SK-MEL-5 (cell line): ENCODE results near the gene HMBS. TPM values are rescaled to one million over a fixed set of nuclear protein-coding genes. Genes with fewer than 3 reads are reported as not detected.
"Not testable (repeated sequence)": the region's sequence is repeated elsewhere in the genome, so short reads cannot be mapped to it uniquely, and the experiment has no call there.

Source experiments
- DNase-seq: peaks from one replicate; pipeline ENCODE4 v3.0.0-alpha.2; 2016; ENCODE audit warnings: low read depth, low spot score
- in situ Hi-C: cut with HindIII; loops from 2 replicates; pipeline ENCODE4 v1.10.0; 2016; ENCODE audit warnings: low sequenced_read_pairs, high pct_unique_total_duplicates, low pct_unique_long_range_greater_than_20kb
- total RNA-seq: library from RNA; depleted of rRNA; stranded (reverse); fragments of >200 nt; shearing (Covaris generic); gene quantifications from 2 replicates; pipeline ENCODE4 v1.2.3, GENCODE V29; 2014

Gene HMBS
- total RNA-seq, 1 experiment from 2014 or later, result 6.7 TPM

DNA sequence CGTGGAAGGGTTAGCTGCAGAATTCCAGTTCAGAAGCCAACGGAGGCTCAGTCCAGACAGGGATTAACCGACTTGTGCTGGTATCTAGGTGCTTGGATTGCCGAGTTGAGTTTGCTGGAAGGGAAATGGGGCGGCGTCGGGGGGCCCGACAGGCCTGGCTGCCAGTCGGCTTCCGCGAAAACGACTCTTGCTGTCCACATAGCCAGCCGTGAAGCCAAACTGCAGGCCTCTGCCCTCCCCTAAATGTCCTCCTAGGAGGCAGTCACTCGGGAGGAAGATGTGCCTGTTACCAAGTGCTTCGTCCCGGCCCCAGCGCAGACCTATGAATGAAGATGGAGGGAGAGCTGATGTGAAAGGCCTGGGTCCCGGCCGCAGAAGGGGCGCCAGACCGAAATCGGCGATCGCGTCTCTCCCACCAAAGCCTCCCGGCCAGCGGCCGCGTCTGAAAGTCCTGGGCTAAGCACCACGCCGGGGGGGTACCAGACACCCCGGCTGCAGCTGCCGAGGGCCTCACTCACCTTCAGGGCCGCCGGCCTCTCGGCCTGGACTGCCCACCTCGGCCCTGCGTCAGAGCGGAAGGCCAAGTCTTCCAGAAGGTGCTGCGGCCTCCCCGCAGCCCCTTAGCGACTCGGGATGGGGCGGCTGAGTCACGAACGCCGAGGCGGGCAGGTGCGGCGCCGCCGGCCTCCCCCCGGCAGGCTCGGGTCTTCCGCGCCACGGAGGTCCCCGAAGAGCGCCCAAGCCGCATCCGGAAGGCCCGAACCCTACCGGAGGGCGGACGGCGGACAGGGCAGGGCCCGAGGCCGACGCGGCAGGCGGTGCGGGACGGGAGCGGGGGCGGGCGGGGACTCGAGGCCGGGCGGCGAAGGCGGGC is 9.5 kb downstream of the HMBS start:
- in situ Hi-C loops, result no loop called here
- DNase-seq, result no peak

DNA sequence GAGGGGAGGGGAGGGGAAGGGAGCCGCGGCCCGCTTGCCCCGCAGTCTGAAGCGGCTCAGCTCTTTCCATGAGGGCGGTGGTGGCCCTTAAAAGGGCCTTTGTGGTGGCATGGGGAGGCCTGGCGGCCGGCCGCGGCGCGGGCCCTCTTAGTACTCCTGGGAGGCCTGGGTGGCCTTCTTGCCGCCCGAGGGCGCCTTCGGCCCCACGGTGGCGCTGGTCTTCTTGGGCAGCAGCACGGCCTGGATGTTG is 10.1 kb downstream of the HMBS start:
- peak; percentile 68 for DNase-seq
- in situ Hi-C loops, result no loop called here

DNA sequence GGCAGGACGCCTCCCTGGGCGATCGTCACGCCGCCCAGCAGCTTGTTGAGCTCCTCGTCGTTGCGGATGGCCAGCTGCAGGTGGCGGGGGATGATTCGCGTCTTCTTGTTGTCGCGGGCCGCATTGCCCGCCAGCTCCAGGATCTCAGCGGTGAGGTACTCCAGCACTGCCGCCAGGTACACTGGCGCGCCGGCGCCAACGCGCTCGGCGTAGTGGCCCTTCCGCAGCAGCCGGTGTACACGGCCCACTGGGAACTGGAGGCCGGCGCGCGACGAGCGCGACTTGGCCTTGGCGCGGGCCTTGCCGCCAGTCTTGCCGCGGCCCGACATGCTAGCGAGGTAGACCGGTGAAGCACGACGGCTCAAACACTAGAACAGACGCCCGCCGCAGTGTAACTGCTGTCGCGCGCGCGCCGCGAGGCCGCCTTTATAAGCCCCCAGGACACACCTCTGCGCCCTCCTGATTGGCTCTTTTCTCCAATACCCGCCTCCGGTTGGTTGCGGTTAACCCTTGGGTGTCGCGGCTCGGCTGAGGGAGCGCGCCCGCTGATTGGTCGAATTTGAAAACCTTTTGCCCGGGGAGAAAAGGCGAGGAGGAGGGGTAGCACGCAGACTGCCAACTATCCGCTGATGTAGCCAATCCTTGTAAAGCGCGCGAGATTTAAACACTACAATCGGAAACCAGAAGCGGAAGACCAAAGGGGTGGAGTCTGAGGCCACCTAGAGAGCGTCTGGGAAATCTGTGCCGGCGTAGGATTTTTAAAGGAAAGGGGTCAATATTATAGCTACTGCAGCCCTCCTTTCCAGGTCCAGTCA is 10.6 kb downstream of the HMBS start:
- DNase-seq, result peak; percentile 99
- in situ Hi-C loops, result no loop called here

DNA sequence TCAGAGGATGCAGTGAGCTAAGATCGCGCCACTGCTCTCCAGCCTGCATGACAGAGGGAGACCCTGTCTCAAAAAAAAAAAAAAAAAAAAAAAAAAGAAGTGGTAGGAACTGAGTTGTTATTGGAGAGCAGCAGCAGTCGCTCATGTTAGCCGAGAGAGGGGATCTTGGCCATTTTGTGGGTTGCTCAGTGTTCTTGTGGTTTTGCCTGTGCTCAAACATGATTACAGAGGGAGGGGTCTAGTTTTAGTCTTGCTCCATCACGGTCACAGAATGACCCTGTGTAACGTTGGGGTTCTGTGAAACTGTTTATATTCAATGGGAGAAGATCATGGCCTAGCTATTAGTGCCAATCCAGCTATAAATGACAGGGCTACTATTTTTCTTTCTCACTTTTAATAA is 15.0 kb downstream of the HMBS start:
- in situ Hi-C loops, result no loop called here
- no peak for DNase-seq

GRCh38 chr11:119100246-119100970 is 15.7 kb downstream of the HMBS start:
- in situ Hi-C loops, result no loop called here
- peak; percentile 71 for DNase-seq

GRCh38 chr11:119100994-119101758 is 16.5 kb downstream of the HMBS start:
- in situ Hi-C loops, result no loop called here
- no peak for DNase-seq

DNA sequence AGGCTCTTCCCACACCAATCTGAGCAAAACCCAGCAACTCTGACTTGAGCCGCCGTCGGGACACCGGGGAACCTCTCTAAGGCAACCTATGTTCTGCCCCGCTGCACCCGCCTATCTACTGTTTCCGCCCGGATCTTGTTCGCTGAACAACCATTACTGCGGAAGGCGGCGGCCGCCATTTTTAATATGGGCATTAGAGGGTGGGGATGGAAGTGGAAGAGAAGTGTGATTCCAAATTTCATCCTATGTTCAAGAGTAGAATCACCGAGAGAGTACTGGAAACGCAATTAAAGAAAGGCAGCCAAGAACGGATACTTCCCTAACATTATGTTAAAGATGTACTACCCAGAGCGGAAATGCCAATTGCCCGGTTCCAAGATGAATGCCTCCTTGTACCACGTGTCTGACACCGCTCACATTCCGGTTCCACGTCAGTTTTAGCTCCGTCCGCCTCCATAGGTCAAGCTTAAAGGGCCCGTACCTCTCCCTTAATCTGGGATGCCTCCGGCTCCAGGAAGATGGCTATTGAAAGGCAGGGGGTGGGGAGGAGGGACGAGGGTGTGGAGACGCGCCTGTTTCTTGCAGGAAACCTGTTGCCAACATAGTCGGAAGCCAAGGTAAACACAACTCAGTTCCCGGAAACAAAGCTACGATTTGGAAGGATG is 17.2 kb downstream of the HMBS start, which contains the start of gene DPAGT1:
Gene DPAGT1 (minus strand): TSS at position 95 of the 665 bp plus-strand sequence. CDS start 198 bp downstream, outside the sequence.
- in situ Hi-C loops, result no loop called here

DNA sequence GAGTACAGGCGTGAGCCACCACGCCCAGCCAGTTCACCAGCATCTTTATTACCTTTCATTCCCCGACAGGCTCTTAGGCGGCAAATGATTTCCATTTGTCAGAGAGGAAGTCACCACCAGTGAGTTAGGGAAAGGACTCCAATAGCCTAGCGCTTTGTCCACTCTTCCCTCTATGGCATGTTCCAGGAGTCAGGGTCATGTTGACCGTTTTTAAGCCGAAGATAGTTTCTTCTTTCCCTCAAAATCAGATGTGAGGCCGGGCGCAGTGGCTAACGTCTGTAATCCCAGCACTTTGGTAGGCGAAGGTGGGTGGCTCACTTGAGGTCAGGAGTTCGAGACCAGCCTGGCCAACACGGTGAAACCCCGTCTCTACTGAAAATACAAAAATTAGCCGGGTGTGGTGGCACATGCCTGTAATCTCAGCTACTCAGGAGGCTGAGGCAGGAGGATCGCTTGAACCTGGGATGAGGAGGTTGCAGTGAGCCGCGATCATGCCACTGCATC is 18.5 kb downstream of the HMBS start:
- in situ Hi-C loops, DNase-seq: not testable (repeated sequence)

More for the DNA sequence above, 17.2 kb downstream of the HMBS start, which contains the start of gene DPAGT1:
- DNase-seq, result peak; percentile 96

DNA sequence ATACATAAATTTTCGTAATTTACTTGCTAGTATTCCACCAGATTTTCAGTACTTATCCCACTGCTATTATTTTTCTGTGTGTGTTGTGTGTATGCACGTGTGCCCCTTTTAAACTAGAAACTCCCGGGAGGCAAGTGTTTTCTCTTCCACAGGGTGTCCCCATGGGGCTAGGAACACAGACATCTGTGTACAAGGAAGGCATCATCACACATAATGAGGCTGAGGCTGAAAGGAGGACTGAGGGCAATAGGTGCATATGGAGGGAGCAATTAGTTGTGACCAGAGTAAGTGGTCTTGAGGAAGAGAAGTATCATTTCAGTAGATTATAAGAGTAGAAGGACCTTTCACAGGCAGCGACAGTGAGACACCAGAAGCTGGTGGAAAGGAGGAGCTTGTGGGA is 19.1 kb downstream of the HMBS start:
- in situ Hi-C loops, result no loop called here

DNA sequence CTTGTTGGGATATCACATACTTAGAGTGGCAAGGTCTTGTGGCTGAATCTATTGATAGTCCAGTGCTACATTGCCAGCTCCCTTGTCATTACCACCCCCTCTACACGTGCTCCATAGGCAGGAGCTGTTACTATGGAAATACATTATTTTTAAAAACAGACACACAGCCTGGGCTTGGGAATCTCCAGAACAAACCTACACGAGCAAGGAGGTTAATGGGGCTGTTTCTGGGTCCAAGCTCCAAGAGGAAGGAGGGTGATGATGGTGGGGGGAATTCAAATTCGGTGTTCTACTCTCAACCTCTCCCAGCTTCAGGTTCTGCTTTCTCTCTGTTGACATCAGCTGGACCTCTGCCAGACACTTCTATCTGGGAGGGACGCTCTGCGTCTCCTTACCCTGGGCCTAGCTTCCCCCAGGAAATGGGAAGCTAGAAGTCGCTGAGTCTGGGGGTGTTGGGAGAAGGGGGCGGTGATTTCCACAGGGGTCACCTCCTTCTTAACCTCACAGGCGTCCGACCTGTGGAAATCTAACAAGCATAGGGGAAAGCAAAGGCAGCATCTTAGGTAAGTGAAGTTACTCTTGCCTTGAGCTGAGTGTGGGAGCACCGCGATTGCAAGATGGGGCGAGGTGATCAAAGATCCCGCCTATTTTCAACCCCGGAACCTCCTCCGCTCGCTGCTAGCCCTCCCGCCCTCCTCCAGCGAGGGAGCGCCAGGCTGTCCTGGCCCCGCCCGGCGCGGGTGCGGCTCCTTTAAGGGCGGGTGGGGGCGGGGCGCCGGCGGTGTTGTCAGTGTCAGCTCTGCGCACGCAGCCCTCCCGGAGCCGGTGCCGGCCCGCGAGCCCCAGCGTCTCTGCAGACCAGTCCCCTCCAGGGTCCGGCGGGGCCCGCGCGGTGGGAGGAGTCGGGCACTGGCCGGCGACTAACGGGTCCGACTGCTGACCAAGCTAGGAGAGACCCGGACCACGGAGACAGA is 22.2 kb downstream of the HMBS start, which contains the start of gene C2CD2L:
Gene C2CD2L (plus strand): TSS at position 781 of the 974 bp plus-strand sequence. CDS start 398 bp downstream, outside the sequence.
- in situ Hi-C loops, result no loop called here
- DNase-seq, result peak; percentile 82

More for the DNA sequence above, 19.1 kb downstream of the HMBS start:
- DNase-seq, result peak; percentile 21

DNA sequence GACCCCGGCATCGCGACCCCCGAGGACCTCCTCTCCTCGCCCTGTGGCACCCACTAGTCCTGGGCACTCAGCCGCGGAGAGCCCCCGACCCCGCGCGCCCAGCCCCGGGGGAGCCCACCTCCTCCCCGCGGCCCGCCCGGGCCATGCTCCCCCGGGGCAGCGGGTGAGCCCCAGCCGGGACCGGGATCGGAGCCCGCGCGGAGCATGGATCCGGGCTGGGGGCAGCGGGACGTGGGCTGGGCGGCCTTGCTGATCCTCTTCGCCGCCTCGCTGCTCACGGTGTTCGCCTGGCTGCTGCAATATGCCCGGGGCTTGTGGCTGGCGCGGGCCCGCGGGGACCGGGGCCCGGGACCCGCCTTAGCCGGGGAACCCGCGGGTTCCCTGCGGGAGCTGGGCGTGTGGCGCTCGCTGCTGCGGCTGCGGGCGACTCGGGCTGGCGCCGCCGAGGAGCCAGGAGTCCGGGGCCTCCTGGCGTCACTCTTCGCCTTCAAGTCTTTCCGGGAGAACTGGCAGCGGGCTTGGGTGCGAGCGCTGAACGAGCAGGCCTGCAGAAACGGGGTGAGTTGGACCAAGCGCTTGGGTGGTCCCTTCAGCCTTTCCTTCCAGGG is 23.0 kb downstream of the HMBS start:
- in situ Hi-C loops, result no loop called here
- no peak for DNase-seq

GRCh38 chr11:119108146-119108856 is 23.6 kb downstream of the HMBS start:
- DNase-seq, result peak; percentile 22
- in situ Hi-C loops, result no loop called here

- in situ Hi-C loops, result no loop called here
- no peak for DNase-seq
These were observed 24.2 kb downstream of the HMBS start for GRCh38 chr11:119108857-119109221.

DNA sequence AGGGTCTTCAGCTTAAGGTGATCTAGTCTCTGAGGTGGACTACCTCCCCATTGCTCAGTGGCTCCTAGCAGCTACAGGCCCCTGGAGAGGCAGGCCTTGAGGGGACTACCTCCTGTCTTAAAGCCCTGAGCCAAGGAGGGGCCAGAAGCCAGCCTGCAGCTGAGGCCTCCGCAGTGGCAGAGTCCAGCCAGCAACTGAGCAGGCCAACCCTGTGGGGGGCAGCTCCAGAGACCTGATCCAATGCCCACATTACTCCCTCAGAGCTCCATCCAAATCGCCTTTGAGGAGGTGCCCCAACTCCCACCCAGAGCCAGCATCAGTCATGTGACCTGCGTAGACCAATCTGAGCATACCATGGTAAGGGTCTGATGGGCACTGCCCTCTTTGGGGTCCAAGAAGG is 25.2 kb downstream of the HMBS start:
- DNase-seq, result no peak
- in situ Hi-C loops, result no loop called here

DNA sequence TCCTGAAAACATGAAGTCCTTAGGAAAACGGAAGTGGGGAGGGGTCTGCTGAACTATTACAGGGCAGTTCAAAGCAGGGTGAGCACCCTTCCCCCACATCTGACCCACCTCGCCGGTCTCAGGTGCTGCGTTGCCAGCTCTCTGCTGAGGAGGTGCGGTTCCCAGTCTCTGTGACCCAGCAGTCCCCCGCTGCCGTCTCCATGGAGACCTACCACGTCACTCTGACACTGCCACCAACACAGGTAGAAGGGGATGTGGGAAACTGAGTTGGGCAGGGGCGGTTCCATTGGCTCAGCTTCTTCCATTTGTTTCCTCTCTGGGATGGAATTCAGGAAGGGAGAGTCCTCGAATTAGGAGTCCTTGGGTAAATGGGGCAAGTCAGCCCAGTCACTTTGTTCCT is 25.8 kb downstream of the HMBS start:
- no peak for DNase-seq
- in situ Hi-C loops, result no loop called here
